H1 (cell line): ENCODE data around the gene ZMAT5. TPM values are rescaled to one million over a fixed set of nuclear protein-coding genes. Genes with fewer than 3 reads are reported as not detected.

Experiments used
- CTCF ChIA-PET: fragments of 300-600 bp; sonication (Branson Sonifier 250); formaldehyde crosslinking; loops from one replicate; lab custom pipeline; 2021; ENCODE audit not compliant: partially characterized antibody; lab: Charles Lee
- POLR2A ChIA-PET: fragments of 300-600 bp; sonication (Branson Sonifier 250); formaldehyde crosslinking; loops from one replicate; lab custom pipeline; 2021; ENCODE audit warnings: inconsistent platforms; ENCODE audit not compliant: partially characterized antibody; lab: Charles Lee
- DNase-seq, 2 experiments: peaks; one replicate each; pipeline versions ENCODE4 v3.0.0 to v3.0.0-alpha.2; 2010 to 2022; ENCODE audit warnings: low spot score in 2 of 2, low read depth in 1 of 2, mixed read lengths in 1 of 2
- FAIRE-seq: peaks from 2 replicates; lab custom pipeline; 2011; peaks lifted over from hg19 to GRCh38; lab: Jason Lieb, UNC
- H2AFZ ChIP-seq: 2 replicates; pipeline ENCODE4 v1.8.1; 2012; ENCODE audit warnings: low read length, inconsistent platforms
- H2AK5ac ChIP-seq: 2 replicates; pipeline ENCODE4 v1.6.1; 2013; ENCODE audit warnings: low read depth, low read length
- H2BK120ac ChIP-seq: replicated peaks from 2 replicates; pipeline ENCODE3; 2013; ENCODE audit warnings: low read depth, low read length, inconsistent platforms
- H2BK12ac ChIP-seq: 2 replicates; pipeline ENCODE4 v1.6.1; 2013; ENCODE audit warnings: low read depth, low read length
- H2BK15ac ChIP-seq: 2 replicates; pipeline ENCODE4 v1.6.1; 2013; ENCODE audit warnings: low read length
- H2BK20ac ChIP-seq: 2 replicates; pipeline ENCODE4 v1.6.1; 2013; ENCODE audit warnings: low read length
- H2BK5ac ChIP-seq: 2 replicates; pipeline ENCODE4 v1.6.1; 2013; ENCODE audit warnings: low read depth, low read length
- H3K14ac ChIP-seq: 2 replicates; pipeline ENCODE4 v1.6.1; 2013; ENCODE audit warnings: inconsistent platforms; ENCODE audit not compliant: insufficient read length
- H3K18ac ChIP-seq: 2 replicates; pipeline ENCODE4 v1.6.1; 2013; ENCODE audit warnings: low read length; ENCODE audit errors: extremely low read depth
- H3K23ac ChIP-seq: 2 replicates; pipeline ENCODE4 v1.6.1; 2013; ENCODE audit warnings: inconsistent platforms; ENCODE audit not compliant: insufficient read length
- H3K23me2 ChIP-seq: 2 replicates; pipeline ENCODE4 v1.6.1; 2013; ENCODE audit warnings: low read depth, low read length
- H3K27ac ChIP-seq: 2 replicates; pipeline ENCODE4 v1.6.1; 2011; ENCODE audit warnings: low read depth, low read length, inconsistent platforms
- H3K27me3 ChIP-seq, 4 experiments: replicated peaks in 1 of 4; 1 replicate in 1 of 4; 2 replicates in 3 of 4; pipeline versions ENCODE4 v1.6.1 to v1.8.1; 2011 to 2013; ENCODE audit warnings: low read length in 3 of 4, mild to moderate bottlenecking in 3 of 4, inconsistent platforms in 2 of 4, mixed read lengths in 2 of 4, moderate library complexity in 1 of 4; ENCODE audit not compliant: control insufficient read depth in 3 of 4, insufficient read depth in 3 of 4; ENCODE audit errors: extremely low read depth in 1 of 4
- H3K36me3 ChIP-seq, 4 experiments: 2 replicates each; pipeline versions ENCODE4 v1.6.1 to v1.8.1; 2011 to 2013; ENCODE audit warnings: mild to moderate bottlenecking in 4 of 4, low read length in 3 of 4, moderate library complexity in 2 of 4, control low read depth in 1 of 4, inconsistent platforms in 1 of 4; ENCODE audit not compliant: insufficient read depth in 4 of 4, control insufficient read depth in 2 of 4
- H3K4ac ChIP-seq: replicated peaks from 2 replicates; pipeline ENCODE3; 2013; ENCODE audit warnings: low read length, low read depth, mixed read lengths, inconsistent platforms; ENCODE audit not compliant: insufficient read length
- H3K4me1 ChIP-seq, 4 experiments: replicated peaks in 1 of 4; 1 replicate in 1 of 4; 2 replicates in 3 of 4; pipeline versions ENCODE4 v1.6.1 to v1.8.1; 2011 to 2013; ENCODE audit warnings: low read length in 3 of 4, inconsistent platforms in 2 of 4, mixed read lengths in 1 of 4; ENCODE audit not compliant: insufficient read depth in 4 of 4, control insufficient read depth in 3 of 4
- H3K4me2 ChIP-seq, 2 experiments: 2 replicates each; pipeline versions ENCODE4 v1.6.1 to v1.8.1; 2011 to 2013; ENCODE audit warnings: low read depth in 2 of 2, low read length in 2 of 2, control low read depth in 1 of 2, inconsistent platforms in 1 of 2, mild to moderate bottlenecking in 1 of 2; ENCODE audit not compliant: insufficient read depth in 1 of 2
- H3K4me3 ChIP-seq, 4 experiments: fragments of 200-600, 300-600 bp in 1 of 4; sonication (generic), shearing (Covaris generic), sonication (Bioruptor Twin) in 1 of 4; 2 replicates each; pipeline versions ENCODE4 v1.5.1 to v1.8.1; 2011 to 2016; ENCODE audit warnings: low read length in 4 of 4, low read depth in 3 of 4, control low read depth in 2 of 4, inconsistent platforms in 2 of 4, mild to moderate bottlenecking in 2 of 4, mixed read lengths in 1 of 4, moderate library complexity in 1 of 4; ENCODE audit not compliant: insufficient read depth in 2 of 4; ENCODE audit errors: extremely low read depth in 1 of 4
- H3K56ac ChIP-seq: replicated peaks from 2 replicates; pipeline ENCODE3; 2013; ENCODE audit warnings: low read depth, mild to moderate bottlenecking, mixed read lengths, low read length, inconsistent platforms; ENCODE audit not compliant: insufficient read length
- H3K79me1 ChIP-seq: 2 replicates; pipeline ENCODE4 v1.6.1; 2013; ENCODE audit warnings: low read depth, low read length, control low read depth
- H3K79me2 ChIP-seq, 2 experiments: 2 replicates each; pipeline versions ENCODE4 v1.6.1 to v1.8.1; 2012 to 2013; ENCODE audit warnings: low read length in 2 of 2, mild to moderate bottlenecking in 2 of 2, inconsistent platforms in 1 of 2; ENCODE audit not compliant: insufficient read depth in 2 of 2, control insufficient read depth in 1 of 2
- H3K9ac ChIP-seq, 4 experiments: replicated peaks in 1 of 4; 1 replicate in 1 of 4; 2 replicates in 3 of 4; pipeline versions ENCODE4 v1.6.1 to v1.8.1; 2011 to 2013; ENCODE audit warnings: low read depth in 3 of 4, low read length in 3 of 4, control low read depth in 2 of 4, mild to moderate bottlenecking in 2 of 4, moderate library complexity in 2 of 4, inconsistent platforms in 1 of 4; ENCODE audit errors: extremely low read depth in 1 of 4
- H3K9me3 ChIP-seq, 2 experiments: 2 replicates each; pipeline versions ENCODE4 v1.6.1 to v1.8.1; 2012 to 2013; ENCODE audit warnings: mild to moderate bottlenecking in 2 of 2, moderate library complexity in 2 of 2, control low read depth in 1 of 2, inconsistent platforms in 1 of 2, low read depth in 1 of 2, low read length in 1 of 2, mixed read lengths in 1 of 2; ENCODE audit not compliant: insufficient read depth in 2 of 2
- H4K20me1 ChIP-seq, 2 experiments: replicated peaks in 1 of 2; 2 replicates each; pipeline versions ENCODE3 to v1.8.1; 2011 to 2013; ENCODE audit warnings: inconsistent platforms in 2 of 2, low read length in 2 of 2, mild to moderate bottlenecking in 1 of 2; ENCODE audit not compliant: insufficient read depth in 2 of 2, control insufficient read depth in 1 of 2
- H4K5ac ChIP-seq: 2 replicates; pipeline ENCODE4 v1.6.1; 2013; ENCODE audit warnings: low read length, low read depth, mixed read lengths, inconsistent platforms; ENCODE audit not compliant: insufficient read length
- H4K8ac ChIP-seq: 2 replicates; pipeline ENCODE4 v1.8.0; 2013; ENCODE audit warnings: mild to moderate bottlenecking, moderate library complexity, low read length, inconsistent platforms; ENCODE audit not compliant: insufficient read depth; ENCODE audit errors: extremely low read depth
- H4K91ac ChIP-seq: replicated peaks from 2 replicates; pipeline ENCODE3; 2013; ENCODE audit warnings: low read length, mixed read lengths, inconsistent platforms; ENCODE audit not compliant: insufficient read length
- BACH1 ChIP-seq: IDR thresholded peaks from 2 replicates; pipeline ENCODE4 v1.6.1; 2012; ENCODE audit warnings: low read length, improper control_type of control experiment
- BRCA1 ChIP-seq: IDR thresholded peaks from 2 replicates; pipeline ENCODE4 v1.6.1; 2012; ENCODE audit warnings: low read depth, low read length, improper control_type of control experiment
- CREB1 ChIP-seq: IDR thresholded peaks from 2 replicates; pipeline ENCODE4 v1.6.1; 2012; ENCODE audit warnings: inconsistent platforms
- POLR2A ChIP-seq, 2 experiments: IDR thresholded peaks; 1 replicate in 1 of 2; 2 replicates in 1 of 2; pipeline ENCODE4 v1.6.1; 2011; ENCODE audit warnings: low read depth in 2 of 2, low read length in 2 of 2, mild to moderate bottlenecking in 2 of 2; ENCODE audit errors: control extremely low read depth in 1 of 2
- POLR2AphosphoS5 ChIP-seq: IDR thresholded peaks from 2 replicates; pipeline ENCODE4 v1.6.1; 2011; ENCODE audit warnings: low read depth, low read length
- RNF2 ChIP-seq: fragments of 200-900, 300-1000 bp; sonication (generic); IDR thresholded peaks from 2 replicates; pipeline ENCODE4 v1.7.1; 2016; ENCODE audit warnings: borderline replicate concordance, low read depth, mild to moderate bottlenecking, antibody characterized with exemption, low read length; ENCODE audit not compliant: poor library complexity, severe bottlenecking; ENCODE audit errors: missing control alignments
- TBP ChIP-seq: IDR thresholded peaks from 2 replicates; pipeline ENCODE4 v1.6.1; 2011; ENCODE audit warnings: low read depth, low read length, improper control_type of control experiment
- WGBS, 2 experiments: shearing (Covaris generic) in 1 of 2; methylation state at CpG; one replicate each; pipeline versions ENCODE4 v1.1.6 to v1.1.7; 2013 to 2015; ENCODE audit warnings: low lambda C conversion rate in 2 of 2, mixed read lengths in 2 of 2, inconsistent platforms in 1 of 2, low coverage in 1 of 2, missing lambda C conversion rate in 1 of 2; ENCODE audit not compliant: insufficient replicate concordance in 2 of 2, insufficient coverage in 1 of 2, insufficient read length in 1 of 2; ENCODE audit errors: extremely low coverage in 1 of 2, missing lambda C conversion rate in 1 of 2; 5-methylcytosine and 5-hydroxymethylcytosine counted together
- polyA plus RNA-seq, 7 experiments: library from polyadenylated mRNA; depleted of rRNA in 3 of 7; stranded (reverse) in 5 of 7; unstranded in 2 of 7; fragments of >200 nt in 5 of 7; fragments of 200-250 nt in 2 of 7; gene quantifications; 1 replicate in 5 of 7; 2 replicates in 1 of 7; 4 replicates in 1 of 7; pipeline versions ENCODE4 v1.2.1 to v1.2.3, GENCODE V29; 2011 to 2013; ENCODE audit warnings: missing spikeins in 2 of 7, mixed read lengths in 2 of 7
- total RNA-seq: library from RNA; stranded (reverse); fragmentation: NEBNext Ultra II Directional; extraction: Animal tissue kit (Norgen Biotek cat#: 25700); gene quantifications from 2 replicates; pipeline ENCODE4 v1.2.1, GENCODE V29; 2021

Gene ZMAT5
- total and polyA plus RNA-seq, 2 of the 8 experiments (the other 6 are each of a cell fraction or from before 2014, with no cell fraction given) = 14.0 to 38.3 TPM

DNA sequence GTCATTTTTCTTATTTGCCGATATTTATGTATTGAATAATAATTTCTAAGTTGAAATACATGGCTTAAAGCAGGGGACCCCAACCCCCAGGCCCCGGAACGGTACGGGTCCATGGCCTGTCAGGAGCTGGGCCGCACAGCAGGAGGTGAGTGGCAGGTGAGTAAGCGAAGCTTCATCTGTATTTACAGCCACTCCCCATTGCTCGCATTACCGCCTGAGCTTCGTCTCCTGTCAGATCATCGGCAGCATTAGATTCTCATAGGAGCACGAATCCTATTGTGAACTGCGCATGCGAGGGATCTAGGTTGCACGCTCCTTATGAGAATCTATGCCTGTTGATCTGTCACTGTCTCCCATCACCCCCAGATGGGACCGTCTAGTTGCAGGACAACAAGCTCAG is 4.5 kb downstream of the ZMAT5 start:
- Histone ChIP-seq H3K23me2 (peaks cover 3% of the 10 kb centered on the region; the same call in 1 of the 2 replicates), H3K9me3 (no peaks in the 10 kb centered on the region), H4K5ac (no peak overlapping the region), H3K4me3 (no peak overlapping the region), H2BK120ac (no peak overlapping the region), H2AFZ (no peak overlapping the region), H2BK15ac (no peak overlapping the region), H2BK5ac (no peak overlapping the region), H3K79me1 (no peaks in the 10 kb centered on the region; the same call in none of the 2 replicates), H2AK5ac (no peak overlapping the region), H3K23ac (no peak overlapping the region), H3K56ac (no peak overlapping the region), H3K27ac (no peak overlapping the region), H2BK20ac (no peak overlapping the region), H3K36me3 (no peaks in the 10 kb centered on the region), H3K9ac (no peak overlapping the region), H2BK12ac (no peak overlapping the region), H3K79me2 (peaks cover 0 to under 1% of the 10 kb centered on the region in 2 experiments; a peak in 1 of 4 replicates), H3K18ac (no peak overlapping the region), H4K91ac (no peak overlapping the region), H3K27me3 (no peaks in the 10 kb centered on the region), H3K4ac (no peak overlapping the region), H4K20me1 (no peaks in the 10 kb centered on the region), H4K8ac (no peak overlapping the region), H3K4me1 (peaks cover 0 to 3% (median 1%) of the 10 kb centered on the region in 4 experiments; a peak in 3 of 7 replicates), H3K14ac (no peak overlapping the region), H3K4me2 (no peak overlapping the region)
- FAIRE-seq (no peak), DNase-seq (no peak)
- ChIA-PET POLR2A (no interaction called here), CTCF (interaction anchor here (0.6 to 1.7 kb wide), 8 partner anchors 9 to 623 kb away, joined by 3 to 5 read pairs (median 3); no protein-coding TSS in a partner anchor)
- WGBS, 2 experiments = 76% methylated on average over 15 of the region's 15 CpGs; no CpG with 5 or more reads in 1 of the 2 experiments
- TF ChIP-seq BACH1 = no peak
- TF ChIP-seq TBP = no peak
- TF ChIP-seq POLR2AphosphoS5 = no peak
- TF ChIP-seq BRCA1 = no peak
- no peak for TF ChIP-seq CREB1
- no peak for TF ChIP-seq POLR2A (IDR thresholded peaks at IDR 0.05; ENCODE audit: control extremely low read depth in 1 of 2, low read depth in 2 of 2, low read length in 2 of 2)
- no peak for TF ChIP-seq RNF2
